GM18502 (cell line): ENCODE results near the gene PTPRC.
A peak's percentile ranks its signal among the peaks of the same experiment; 100 is the strongest.

Experiments used
- ATAC-seq: cut with Tn5 transposase; IDR thresholded peaks from one replicate; pipeline ENCODE4 v1.9.1; 2021; ENCODE audit warnings: mild to moderate bottlenecking; ENCODE audit not compliant: unreplicated experiment, poor library complexity

PTPRC gene

GRCh38 chr1:198642983-198643382 is 4.1 kb downstream of the PTPRC start:
- no peak for ATAC-seq

GRCh38 chr1:198643808-198644207 is 5.0 kb downstream of the PTPRC start:
- no peak for ATAC-seq

GRCh38 chr1:198647055-198647454 is 8.2 kb downstream of the PTPRC start:
- no peak for ATAC-seq

- no peak for ATAC-seq
Observed at GRCh38 chr1:198648592-198648991, 9.8 kb downstream of the PTPRC start.

- peak; percentile 31 for ATAC-seq
Observed at GRCh38 chr1:198649232-198649967, 10.6 kb downstream of the PTPRC start.

- ATAC-seq, result peak; percentile 61
Observed at GRCh38 chr1:198649968-198650338, 11.1 kb downstream of the PTPRC start.

DNA sequence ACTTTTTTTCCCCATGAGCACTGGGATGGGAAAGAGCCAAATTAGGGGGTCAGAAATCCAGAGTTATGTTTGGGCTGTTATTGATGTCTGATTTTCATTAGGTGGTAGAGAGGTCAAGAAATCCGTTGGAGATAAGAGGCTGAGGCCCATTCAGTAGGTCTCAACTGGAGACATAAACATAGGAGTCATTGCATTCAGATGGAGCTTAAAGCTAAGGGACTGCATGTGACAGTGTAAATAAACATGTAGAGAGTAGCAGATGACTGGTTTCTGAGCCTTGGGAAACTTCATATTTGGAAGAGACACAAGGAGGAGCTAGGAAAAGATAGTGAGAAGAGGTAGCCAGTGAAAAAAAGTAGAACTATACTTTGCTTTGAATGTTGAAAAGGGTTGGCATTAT is 11.7 kb downstream of the PTPRC start:
- no peak for ATAC-seq

DNA sequence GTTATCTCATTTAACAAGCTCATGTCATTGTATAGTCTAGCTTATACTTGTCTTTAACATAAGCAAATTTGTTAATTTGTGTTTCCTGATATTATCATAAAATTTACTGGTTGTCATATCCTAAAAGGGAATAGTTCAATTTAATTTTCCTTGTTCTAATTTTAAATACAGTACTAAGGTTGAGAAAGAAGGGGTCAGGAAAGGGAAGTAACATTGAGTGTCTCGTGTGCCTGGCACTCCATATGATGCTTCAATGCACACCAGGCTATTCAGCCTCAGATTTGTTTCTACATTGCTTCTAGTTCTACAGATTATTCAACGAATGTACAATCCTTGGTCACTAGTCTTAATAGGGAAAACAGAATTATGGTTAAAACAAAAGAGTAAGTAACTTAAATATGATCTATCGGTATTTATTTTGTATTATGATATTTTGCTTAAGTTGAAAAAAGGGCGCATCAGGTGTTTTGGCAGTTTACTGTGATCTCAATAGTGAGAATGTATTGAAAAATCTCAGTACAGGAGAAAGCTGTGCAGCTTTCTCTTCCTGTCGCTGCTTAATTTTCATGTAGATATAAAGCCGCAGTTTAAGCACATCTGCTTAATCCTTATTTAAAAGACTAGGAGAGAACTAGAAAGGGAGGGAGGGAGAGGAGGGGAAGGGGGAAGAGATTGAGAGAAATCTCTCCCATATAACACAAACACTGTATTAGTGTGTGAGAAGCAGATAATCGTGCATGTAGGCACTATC is 13.0 kb downstream of the PTPRC start:
- peak; percentile 54 for ATAC-seq

GRCh38 chr1:198653808-198654413 is 15.1 kb downstream of the PTPRC start:
- no peak for ATAC-seq

GRCh38 chr1:198655459-198656121 is 16.8 kb downstream of the PTPRC start:
- no peak for ATAC-seq

GRCh38 chr1:198656500-198656932 is 17.7 kb downstream of the PTPRC start:
- peak; percentile 34 for ATAC-seq

GRCh38 chr1:198657550-198658064 is 18.8 kb downstream of the PTPRC start:
- peak; percentile 43 for ATAC-seq

DNA sequence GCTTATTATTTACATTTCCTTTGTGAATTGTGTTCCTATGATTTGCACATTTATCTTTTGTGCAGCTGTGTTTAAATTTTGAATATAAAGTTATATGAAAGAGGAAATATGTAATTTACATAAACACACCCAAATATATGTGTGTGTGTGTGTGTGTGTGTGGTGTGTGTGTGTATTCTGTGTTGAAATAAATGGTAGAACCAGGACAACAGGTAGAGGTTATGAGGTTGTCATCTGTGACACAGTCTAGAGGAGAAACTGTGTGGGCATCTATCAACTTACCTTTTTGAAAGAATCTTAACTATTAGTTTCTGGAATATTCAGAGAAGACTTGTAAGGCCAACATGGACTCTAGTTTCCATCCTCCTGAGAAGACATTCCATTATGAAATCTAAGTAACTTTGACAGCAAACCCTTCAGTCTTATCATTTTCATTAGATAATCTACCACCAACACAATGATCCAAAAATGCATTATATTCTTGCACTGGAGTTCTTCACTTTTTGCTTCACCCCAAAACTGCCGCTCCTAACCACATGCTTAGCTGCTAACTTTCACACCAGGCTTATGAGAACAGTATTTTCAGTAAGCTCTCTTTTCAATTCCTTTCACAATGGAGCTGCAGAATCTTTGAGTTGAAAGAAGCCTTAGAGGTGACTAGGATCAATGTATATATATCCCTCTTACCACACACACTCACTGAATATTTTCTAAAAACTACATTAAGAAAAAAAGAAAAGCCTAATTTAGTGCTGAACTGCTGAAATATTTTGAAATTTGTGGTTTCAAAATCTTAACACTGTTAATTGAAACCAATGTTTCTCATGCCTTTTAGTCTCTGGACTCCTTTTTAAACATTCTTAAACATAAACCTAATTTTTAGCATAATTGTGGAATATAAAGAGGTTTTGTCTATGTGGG is 21.8 kb downstream of the PTPRC start:
- ATAC-seq, result peak; percentile 52

- no peak for ATAC-seq
Observed at GRCh38 chr1:198662821-198663220, 24.0 kb downstream of the PTPRC start.

DNA sequence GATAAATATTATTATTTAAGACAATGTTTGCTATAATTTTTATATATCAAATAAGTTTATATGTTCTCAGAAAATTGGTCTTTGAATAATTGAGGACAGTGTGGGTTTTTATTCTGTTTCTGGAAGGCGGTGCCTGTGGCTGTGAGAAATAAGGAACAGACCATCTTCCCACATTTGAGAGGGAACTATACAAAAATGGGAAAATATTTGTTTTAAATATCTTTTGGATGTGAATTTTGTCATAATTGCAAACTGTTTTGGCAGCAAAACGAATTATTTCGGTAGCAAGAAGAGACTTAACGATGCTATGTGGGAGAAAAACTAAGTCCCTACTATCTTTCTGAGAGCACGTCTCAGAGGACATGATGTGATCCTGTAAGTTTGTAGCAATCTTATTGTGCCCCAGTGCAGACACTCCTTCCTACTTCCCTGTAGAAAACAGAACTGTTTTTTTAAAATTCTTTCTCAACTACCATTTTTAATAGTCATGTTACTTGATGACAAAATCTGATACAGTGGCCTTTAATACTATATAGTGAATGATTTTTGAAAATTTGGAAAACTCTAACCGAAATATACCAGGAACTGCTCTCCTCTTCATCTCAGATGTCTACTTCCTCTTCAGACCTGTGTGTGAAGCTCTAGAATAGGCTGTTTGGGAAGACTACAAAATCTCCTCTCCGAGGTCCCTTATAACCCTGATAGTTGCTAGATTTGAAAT is 25.4 kb downstream of the PTPRC start:
- no peak for ATAC-seq

DNA sequence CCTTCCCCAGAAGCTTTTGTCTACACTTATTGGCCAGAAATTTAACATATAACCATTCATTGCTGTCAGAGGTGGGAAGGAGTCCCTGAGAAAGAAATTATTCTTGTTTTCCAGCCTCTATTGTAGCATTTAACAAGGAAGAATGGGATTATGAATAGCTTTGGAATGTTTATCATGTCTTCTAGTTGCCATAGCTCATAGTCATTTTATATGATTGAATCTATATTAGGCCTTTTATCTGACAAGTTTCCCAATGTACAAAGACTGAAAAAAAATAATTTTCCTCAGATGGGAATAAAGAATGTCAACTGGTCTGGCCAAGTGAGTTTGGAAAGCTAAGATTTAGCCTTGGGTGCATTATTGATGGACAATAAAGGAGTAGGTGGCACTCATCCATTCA is 28.3 kb downstream of the PTPRC start:
- ATAC-seq, result no peak

GRCh38 chr1:198667807-198668206 is 29.0 kb downstream of the PTPRC start:
- no peak for ATAC-seq

GRCh38 chr1:198669023-198669698 is 30.3 kb downstream of the PTPRC start:
- peak; percentile 91 for ATAC-seq
